Measurements from ENCODE around the gene LAMC1.

LAMC1 gene

DNA sequence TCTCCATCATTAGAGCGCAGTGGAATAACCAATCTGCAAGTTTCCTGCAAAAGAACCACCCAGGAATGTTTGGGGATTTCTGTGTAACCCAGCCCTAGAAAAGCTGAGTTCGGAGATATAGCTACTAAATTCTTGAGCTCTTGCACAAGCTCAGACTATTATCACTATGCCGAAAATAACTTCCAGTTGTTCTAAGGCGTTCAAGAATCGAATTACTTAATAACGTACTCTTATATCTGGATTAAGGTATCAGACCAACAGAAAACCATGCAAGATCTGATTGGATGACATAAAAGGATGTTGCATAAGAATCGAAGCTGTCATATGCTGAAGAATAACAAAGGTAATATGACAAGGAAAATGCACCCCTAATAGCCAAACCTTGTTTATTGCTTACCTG is 155.3 kb downstream of the LAMC1 start:
- H3K27ac ChIP-seq: no peak overlapping the region
- no peak for TF ChIP-seq ZFX (IDR thresholded peaks at IDR 0.05)
- TF ChIP-seq, protein P1, sequence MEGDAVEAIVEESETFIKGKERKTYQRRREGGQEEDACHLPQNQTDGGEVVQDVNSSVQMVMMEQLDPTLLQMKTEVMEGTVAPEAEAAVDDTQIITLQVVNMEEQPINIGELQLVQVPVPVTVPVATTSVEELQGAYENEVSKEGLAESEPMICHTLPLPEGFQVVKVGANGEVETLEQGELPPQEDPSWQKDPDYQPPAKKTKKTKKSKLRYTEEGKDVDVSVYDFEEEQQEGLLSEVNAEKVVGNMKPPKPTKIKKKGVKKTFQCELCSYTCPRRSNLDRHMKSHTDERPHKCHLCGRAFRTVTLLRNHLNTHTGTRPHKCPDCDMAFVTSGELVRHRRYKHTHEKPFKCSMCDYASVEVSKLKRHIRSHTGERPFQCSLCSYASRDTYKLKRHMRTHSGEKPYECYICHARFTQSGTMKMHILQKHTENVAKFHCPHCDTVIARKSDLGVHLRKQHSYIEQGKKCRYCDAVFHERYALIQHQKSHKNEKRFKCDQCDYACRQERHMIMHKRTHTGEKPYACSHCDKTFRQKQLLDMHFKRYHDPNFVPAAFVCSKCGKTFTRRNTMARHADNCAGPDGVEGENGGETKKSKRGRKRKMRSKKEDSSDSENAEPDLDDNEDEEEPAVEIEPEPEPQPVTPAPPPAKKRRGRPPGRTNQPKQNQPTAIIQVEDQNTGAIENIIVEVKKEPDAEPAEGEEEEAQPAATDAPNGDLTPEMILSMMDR (conservative IDR thresholded peaks at IDR 0.05): no peak

DNA sequence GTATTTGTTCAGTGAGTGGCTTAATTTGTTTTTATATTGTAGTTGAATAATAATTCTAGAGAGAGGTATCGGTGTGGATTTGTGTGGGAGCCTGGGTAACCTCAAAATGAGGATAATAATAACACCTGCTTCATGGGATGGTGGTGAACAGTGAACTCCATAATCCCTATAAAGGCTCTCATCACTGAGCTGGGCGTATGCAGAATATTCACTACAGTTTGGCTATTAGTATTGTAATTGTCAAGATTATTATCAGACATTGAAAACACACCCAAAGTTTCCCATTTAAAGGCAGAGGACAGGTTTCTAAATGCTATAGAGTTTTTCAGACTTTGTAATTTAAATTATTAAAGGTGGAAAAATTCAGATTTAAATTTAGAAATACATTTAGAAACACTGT is 155.8 kb downstream of the LAMC1 start:
- H3K27ac ChIP-seq: no peak overlapping the region
- TF ChIP-seq, protein P1 (conservative IDR thresholded peaks at IDR 0.05): no peak
- TF ChIP-seq ZFX (IDR thresholded peaks at IDR 0.05): no peak

DNA sequence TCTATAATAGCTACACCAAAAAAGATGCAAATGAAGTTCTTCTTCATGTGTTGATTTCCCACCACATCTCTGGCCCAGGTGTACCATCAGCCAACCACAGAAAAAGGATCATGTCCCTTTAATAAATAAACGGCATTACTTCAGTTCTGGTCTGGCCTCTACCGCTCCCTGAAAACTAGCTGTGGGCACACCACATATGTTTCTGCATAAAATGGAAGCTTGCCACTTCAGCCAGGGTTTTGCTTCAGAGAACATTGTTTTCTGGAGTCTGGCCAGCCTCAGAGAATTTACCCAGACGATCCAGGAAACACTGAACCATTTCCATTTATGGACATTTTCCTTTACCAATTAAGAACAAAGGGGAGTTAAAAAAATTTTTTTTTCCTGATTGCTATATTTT is 157.0 kb downstream of the LAMC1 start:
- TF ChIP-seq, protein P1 (conservative IDR thresholded peaks at IDR 0.05): no peak
- no peak for TF ChIP-seq ZFX (IDR thresholded peaks at IDR 0.05)

DNA sequence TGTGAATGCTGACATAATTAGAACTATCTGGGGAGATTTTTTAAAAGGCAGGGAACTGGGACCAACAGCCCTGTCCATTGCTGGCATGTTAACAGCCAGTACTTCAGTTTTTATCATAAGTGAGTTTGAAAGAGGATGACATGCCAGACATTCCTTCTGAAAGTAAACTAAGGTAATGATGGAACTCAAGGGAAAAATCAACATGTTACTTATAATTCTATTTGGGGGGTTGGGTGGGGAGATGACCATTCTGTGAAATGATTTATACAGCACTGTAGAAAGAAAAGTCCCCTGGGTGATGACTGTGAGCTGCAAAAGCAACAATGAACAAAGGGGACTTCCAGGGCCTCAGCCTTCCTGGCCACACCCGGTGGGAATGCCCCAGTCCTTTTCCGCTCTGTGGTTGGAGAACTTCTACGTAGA is 157.4 kb downstream of the LAMC1 start:
- TF ChIP-seq, protein P1 (conservative IDR thresholded peaks at IDR 0.05): no peak
- TF ChIP-seq ZFX (IDR thresholded peaks at IDR 0.05): no peak

More for the DNA sequence above, 157.0 kb downstream of the LAMC1 start:
- H3K27ac ChIP-seq: no peak overlapping the region

DNA sequence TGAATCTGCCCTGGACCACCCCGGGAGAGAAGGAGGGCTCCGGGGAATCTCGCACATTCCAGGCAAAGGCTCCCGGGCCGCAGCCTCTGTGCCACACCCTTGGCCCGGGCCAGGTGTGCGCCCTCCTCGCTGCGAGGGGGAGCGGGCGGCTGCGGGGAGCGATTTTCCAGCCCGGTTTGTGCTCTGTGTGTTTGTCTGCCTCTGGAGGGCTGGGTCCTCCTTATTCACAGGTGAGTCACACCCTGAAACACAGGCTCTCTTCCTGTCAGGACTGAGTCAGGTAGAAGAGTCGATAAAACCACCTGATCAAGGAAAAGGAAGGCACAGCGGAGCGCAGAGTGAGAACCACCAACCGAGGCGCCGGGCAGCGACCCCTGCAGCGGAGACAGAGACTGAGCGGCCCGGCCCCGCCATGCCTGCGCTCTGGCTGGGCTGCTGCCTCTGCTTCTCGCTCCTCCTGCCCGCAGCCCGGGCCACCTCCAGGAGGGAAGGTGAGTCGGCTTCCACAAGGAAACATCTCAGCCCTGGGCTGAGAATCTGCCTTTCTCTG is 162.8 kb downstream of the LAMC1 start, which contains the start of gene LAMC2:
Gene LAMC2 (plus strand): TSS at position 324 of the 550 bp plus-strand sequence. CDS start 89 bp downstream, at position 413.
- H3K27ac ChIP-seq: no peak within 1 kb of the TSS
- TF ChIP-seq ZFX (IDR thresholded peaks at IDR 0.05): no peak
- TF ChIP-seq, protein P1 (conservative IDR thresholded peaks at IDR 0.05): no peak

More for the DNA sequence above, 157.4 kb downstream of the LAMC1 start:
- no peak overlapping the region for H3K27ac ChIP-seq

DNA sequence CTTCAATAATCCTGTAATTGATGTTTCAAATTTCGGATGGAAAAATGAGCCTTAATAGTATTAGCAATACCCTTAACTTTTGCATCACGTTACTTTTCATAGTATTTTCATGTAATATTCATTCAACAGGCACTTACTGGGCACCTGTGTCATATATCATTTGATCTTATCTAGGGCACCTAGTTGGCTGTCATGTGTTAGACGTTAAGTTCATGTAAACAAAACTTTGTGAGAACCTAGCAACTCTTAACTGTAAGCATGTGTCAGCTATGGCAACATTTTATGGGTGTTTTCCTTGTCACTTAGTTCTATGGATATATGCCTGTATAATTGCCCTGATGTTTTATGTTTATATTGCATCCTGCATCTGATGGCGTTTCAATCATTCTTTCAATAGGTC is 163.6 kb downstream of the LAMC1 start:
- TF ChIP-seq ZFX (IDR thresholded peaks at IDR 0.05): no peak
- TF ChIP-seq, protein P1 (conservative IDR thresholded peaks at IDR 0.05): no peak
- H3K27ac ChIP-seq: no peak overlapping the region

DNA sequence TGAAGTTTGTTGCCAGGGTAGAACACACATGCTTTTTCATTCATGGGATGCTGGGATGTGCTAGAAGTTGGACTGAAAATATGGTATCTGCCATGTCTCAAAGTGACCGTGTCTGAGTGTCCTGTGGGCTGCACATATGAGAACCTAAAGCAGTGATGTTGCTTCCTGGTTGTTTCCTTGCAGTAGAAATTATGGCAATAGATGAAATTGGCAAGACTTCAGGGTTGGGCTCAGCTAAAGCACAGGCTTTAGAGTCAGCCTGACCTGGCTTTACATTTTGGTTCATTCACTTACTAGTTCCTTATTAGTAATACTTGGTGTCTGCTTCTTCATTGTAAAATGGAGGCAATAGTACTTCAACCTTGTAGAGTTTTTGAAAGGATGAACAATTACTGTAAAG is 165.0 kb downstream of the LAMC1 start:
- H3K27ac ChIP-seq: no peak overlapping the region
- TF ChIP-seq, protein P1 (conservative IDR thresholded peaks at IDR 0.05): no peak
- TF ChIP-seq ZFX (IDR thresholded peaks at IDR 0.05): no peak
